Right lobe of liver (tissue), 6 donors: ENCODE results near the gene DNASE1L3. TPM values are rescaled to one million over a fixed set of nuclear protein-coding genes. Genes with fewer than 3 reads are reported as not detected.
"Not testable (repeated sequence)": the region's sequence is repeated elsewhere in the genome, so short reads cannot be mapped to it uniquely, and the experiment has no call there.

Source experiments
- ATAC-seq, 4 donors: fragments of 200-7000 bp; cut with Tn5 transposase; one replicate each; pipeline ENCODE4 v1.9.1; 2020; ENCODE audit warnings: mild to moderate bottlenecking in 4 of 4, moderate library complexity in 4 of 4
- DNase-seq, 3 donors: peaks; one replicate each; pipeline ENCODE4 v3.0.0-alpha.2; 2020
- H3K27ac ChIP-seq, 3 donors: fragments of 200-600 bp; one replicate each; pipeline ENCODE4 v1.8.0; 2022
- H3K27me3 ChIP-seq, 2 donors: fragments of 200-600 bp; one replicate each; pipeline ENCODE4 v1.8.0; 2022
- H3K36me3 ChIP-seq, 4 donors: fragments of 200-600 bp; sonication (generic) in 1 of 4; one replicate each; pipeline versions ENCODE4 v1.5.1 to v1.8.0; 2017 to 2022; ENCODE audit warnings: control low read depth in 1 of 4
- H3K4me1 ChIP-seq, 4 donors: fragments of 200-600 bp; sonication (generic) in 1 of 4; one replicate each; pipeline versions ENCODE4 v1.5.1 to v1.8.0; 2017 to 2022; ENCODE audit warnings: control low read depth in 1 of 4
- H3K4me3 ChIP-seq, 3 donors: fragments of 200-600 bp; one replicate each; pipeline ENCODE4 v1.8.0; 2022
- H3K9me3 ChIP-seq, 4 donors: fragments of 200-600 bp; sonication (generic) in 1 of 4; one replicate each; pipeline versions ENCODE4 v1.5.1 to v1.8.0; 2017 to 2022; ENCODE audit warnings: control low read depth in 1 of 4
- CTCF ChIP-seq, 4 donors: fragments of 200-600 bp in 3 of 4; fragments of 450-650 bp in 1 of 4; IDR thresholded peaks; one replicate each; pipeline versions ENCODE4 v1.5.1 to v1.8.0; 2016 to 2022; ENCODE audit warnings: antibody characterized with exemption in 4 of 4, mild to moderate bottlenecking in 2 of 4
- POLR2A ChIP-seq: fragments of 450-650 bp; IDR thresholded peaks from one replicate; pipeline ENCODE4 v1.6.1; 2017; ENCODE audit warnings: antibody characterized with exemption, mild to moderate bottlenecking
- WGBS: methylation state at CpG from one replicate; pipeline ENCODE4 v1.1.6; 2018; ENCODE audit warnings: low coverage, low lambda C conversion rate; ENCODE audit not compliant: insufficient coverage; ENCODE audit errors: missing lambda C conversion rate; 5-methylcytosine and 5-hydroxymethylcytosine counted together
- intact Hi-C, 2 donors: fragments of 100-400 bp; cut with DNase I; formaldehyde crosslinking; loops; one replicate each; pipeline versions ENCODE4 v1.11.2 to v1.14.1; 2022
- total RNA-seq, 6 experiments: library from RNA; depleted of rRNA in 2 of 6; stranded (reverse); fragments of >200 nt in 2 of 6; fragmentation: NEBNext Ultra II Directional in 3 of 6; extraction: Animal tissue kit (Norgen Biotek cat#: 25700) in 3 of 6; gene quantifications; one replicate each; pipeline versions ENCODE4 v1.1.0 to v1.2.4, GENCODE V29; 2016 to 2023
- donor health status: DM: no; HTN: yes; CAD: no.
- donor health status: DM: no; HTN: no; CAD: no.
- donor health status: DM: no; HTN: no; CAD: no.
- donor health status: DM: no; HTN: yes; CAD: no.
- donor health status: DM: no; HTN: yes; CAD: no.

The DNASE1L3 gene
- total RNA-seq, 6 experiments from 2014 or later: 32.9 to 134 (median 61.0) TPM

GRCh38 chr3:58231666-58232065 is 20.9 kb upstream of the DNASE1L3 start:
- intact Hi-C loops: no loop called here
- no peak overlapping the region for H3K4me3 ChIP-seq
- H3K27me3 ChIP-seq: no peaks in the 10 kb centered on the region
- ATAC-seq: no peak
- H3K4me1 ChIP-seq: peaks cover 0 to 9% (median 0%) of the 10 kb centered on the region in 4 donors
- DNase-seq: no peak
- WGBS: 33% methylated on average over 2 of the region's 2 CpGs
- H3K36me3 ChIP-seq: no peaks in the 10 kb centered on the region
- no peak for TF ChIP-seq POLR2A
- no peak for TF ChIP-seq CTCF (IDR thresholded peaks at IDR 0.05)
- no peaks in the 10 kb centered on the region for H3K9me3 ChIP-seq
- H3K27ac ChIP-seq: peak overlapping the region; percentile 2 to 84 (median 58)

GRCh38 chr3:58230876-58231552 is 20.2 kb upstream of the DNASE1L3 start:
- H3K36me3 ChIP-seq: no peaks in the 10 kb centered on the region
- no peaks in the 10 kb centered on the region for H3K9me3 ChIP-seq
- H3K4me3 ChIP-seq: no peak overlapping the region
- H3K27ac ChIP-seq: peak overlapping the region; percentile 2 to 84 (median 58)
- intact Hi-C loops: no loop called here
- H3K27me3 ChIP-seq: no peaks in the 10 kb centered on the region
- TF ChIP-seq CTCF (IDR thresholded peaks at IDR 0.05) (no peak), POLR2A (no peak)
- WGBS: 0% methylated on average over 1 of the region's 1 CpG
- peaks cover 0 to 7% (median 0%) of the 10 kb centered on the region in 4 donors for H3K4me1 ChIP-seq
- ATAC-seq (peak; percentile 64 to 84 (median 70)), DNase-seq (peak in 1 of 3 donors; percentile 13)

GRCh38 chr3:58227933-58228332 is 17.2 kb upstream of the DNASE1L3 start:
- not testable (repeated sequence) for H3K9me3 ChIP-seq, DNase-seq, H3K4me3 ChIP-seq, H3K36me3 ChIP-seq, H3K4me1 ChIP-seq, H3K27ac ChIP-seq, ATAC-seq, H3K27me3 ChIP-seq
- intact Hi-C loops: loop anchor here (10.0 kb wide), 1 partner anchor 67 kb away; no protein-coding TSS in a partner anchor
- 86% methylated on average over 3 of the region's 3 CpGs for whole genome bisulfite sequencing

- Histone ChIP-seq H3K27me3 (no peaks in the 10 kb centered on the region), H3K4me3 (no peak overlapping the region), H3K9me3 (no peaks in the 10 kb centered on the region), H3K36me3 (no peaks in the 10 kb centered on the region), H3K27ac (no peak overlapping the region), H3K4me1 (no peaks in the 10 kb centered on the region)
- intact Hi-C loops: loop anchor here (10.0 kb wide), 1 partner anchor 71 kb away; no protein-coding TSS in a partner anchor
- WGBS: 90% methylated on average over 2 of the region's 4 CpGs
- TF ChIP-seq CTCF (IDR thresholded peaks at IDR 0.05) (no peak), POLR2A (no peak)
- ATAC-seq (no peak), DNase-seq (no peak)
These were observed 13.1 kb upstream of the DNASE1L3 start for GRCh38 chr3:58223855-58224254.

- Histone ChIP-seq H3K4me1 (peaks cover 0 to 7% (median 4%) of the 10 kb centered on the region in 4 donors), H3K4me3 (no peak overlapping the region), H3K9me3 (no peaks in the 10 kb centered on the region), H3K27ac (no peak overlapping the region), H3K36me3 (no peaks in the 10 kb centered on the region), H3K27me3 (no peaks in the 10 kb centered on the region)
- intact Hi-C loops: loop anchor here (10.0 kb wide), 1 partner anchor 73 kb away; no protein-coding TSS in a partner anchor
- DNase-seq (peak in 1 of 3 donors; percentile 17), ATAC-seq (no peak)
- no peak for TF ChIP-seq CTCF (IDR thresholded peaks at IDR 0.05)
- TF ChIP-seq POLR2A: no peak
- 72% methylated on average over 7 of the region's 8 CpGs for WGBS
These were observed 11.5 kb upstream of the DNASE1L3 start for GRCh38 chr3:58222161-58222724.
